Lung (tissue), 12 donors: ENCODE measurements around the gene DNAL1. TPM values are rescaled to one million over a fixed set of nuclear protein-coding genes. Genes with fewer than 3 reads are reported as not detected.
"Not testable (repeated sequence)": the region's sequence is repeated elsewhere in the genome, so short reads cannot be mapped to it uniquely, and the experiment has no call there.

ENCODE experiments used
- ATAC-seq: fragments of 200-7000 bp; cut with Tn5 transposase; one replicate; pipeline ENCODE4 v1.9.1; 2020; ENCODE audit warnings: moderate number of reproducible peaks; ENCODE audit not compliant: insufficient read depth, low FRiP score
- DNase-seq, 3 donors: peaks; one replicate each; pipeline ENCODE4 v3.0.0-alpha.2; 2013 to 2017
- H3K27ac ChIP-seq, 2 donors: one replicate each; pipeline ENCODE4 v1.5.1; 2013; ENCODE audit warnings: mild to moderate bottlenecking in 2 of 2, moderate library complexity in 2 of 2, control low read depth in 1 of 2, inconsistent platforms in 1 of 2, low read depth in 1 of 2, low read length in 1 of 2
- H3K27me3 ChIP-seq, 3 donors: one replicate each; pipeline ENCODE4 v1.5.1; 2013; ENCODE audit warnings: low read length in 2 of 3; ENCODE audit not compliant: control insufficient read depth in 3 of 3, insufficient read depth in 3 of 3
- H3K36me3 ChIP-seq, 4 donors: one replicate each; pipeline ENCODE4 v1.5.1; 2013; ENCODE audit warnings: low read length in 4 of 4, mild to moderate bottlenecking in 1 of 4, moderate library complexity in 1 of 4; ENCODE audit not compliant: control insufficient read depth in 4 of 4, insufficient read depth in 4 of 4
- H3K4me1 ChIP-seq, 5 donors: one replicate each; pipeline ENCODE4 v1.5.1; 2013; ENCODE audit warnings: low read length in 5 of 5, mild to moderate bottlenecking in 2 of 5, moderate library complexity in 1 of 5; ENCODE audit not compliant: control insufficient read depth in 5 of 5, insufficient read depth in 5 of 5
- H3K4me3 ChIP-seq: one replicate; pipeline ENCODE4 v1.5.1; 2013; ENCODE audit warnings: mild to moderate bottlenecking, control low read depth, moderate library complexity
- H3K9ac ChIP-seq, 2 donors: one replicate each; pipeline ENCODE4 v1.5.1; 2013; ENCODE audit warnings: low read length in 2 of 2, control low read depth in 1 of 2; ENCODE audit not compliant: insufficient read depth in 1 of 2
- H3K9me3 ChIP-seq, 4 donors: one replicate each; pipeline ENCODE4 v1.5.1; 2013; ENCODE audit warnings: low read length in 3 of 4, mild to moderate bottlenecking in 1 of 4, moderate library complexity in 1 of 4; ENCODE audit not compliant: control insufficient read depth in 4 of 4, insufficient read depth in 3 of 4
- WGBS, 2 donors: extraction: QIAGEN DNeasy Blood & Tissue Kit; methylation state at CpG; one replicate each; pipeline ENCODE4 v1.1.7; 2013; 5-methylcytosine and 5-hydroxymethylcytosine counted together
- polyA plus RNA-seq, 2 donors: library from polyadenylated mRNA; stranded (reverse); fragments of 200-250 nt; gene quantifications; one replicate each; pipeline ENCODE4 v1.2.1, GENCODE V29; 2013
- total RNA-seq, 2 donors: library from RNA; depleted of rRNA in 1 of 2; stranded (reverse); fragments of >200 nt in 1 of 2; gene quantifications; one replicate each; pipeline ENCODE4 v1.2.1, GENCODE V29; 2014 to 2021
- TF ChIP-seq, protein P1 (sequence below): IDR thresholded peaks from 2 replicates; pipeline ENCODE4 v1.5.1; 2012; ENCODE audit warnings: mild to moderate bottlenecking; ENCODE audit errors: control extremely low read depth, extremely low read depth
- donor health status: control.
- donor health status: control.
- donor health status: Bipolar disorder and iron deficiency.
- donor health status: healthy.
- donor health status: DM: yes; HTN: yes; CAD: no.

DNAL1 gene
- total and polyA plus RNA-seq, 4 donors, result 5.7 to 25.5 (median 16.6) TPM

DNA sequence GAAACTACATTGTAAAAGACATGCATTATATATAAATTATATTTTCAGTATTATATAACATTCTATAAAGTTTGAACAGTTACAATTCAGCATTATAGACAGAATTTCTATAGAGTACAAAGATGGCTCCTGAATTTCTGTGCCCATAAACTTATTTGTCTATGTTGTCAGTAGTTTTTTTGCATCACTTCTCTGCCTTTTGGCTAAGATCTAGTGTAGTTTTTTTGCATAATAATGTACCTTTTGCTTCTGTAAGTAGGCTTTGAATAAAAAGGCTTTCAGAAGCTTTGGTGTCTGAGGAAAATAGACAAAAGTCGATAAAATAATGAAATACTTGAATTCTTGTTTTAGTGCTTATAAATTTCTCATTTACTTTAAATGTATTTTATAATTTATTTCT is 11.1 kb downstream of the DNAL1 start:
- ATAC-seq, result no peak
- Histone ChIP-seq H3K4me1 (no peaks in the 10 kb centered on the region), H3K36me3 (peaks cover 0 to 11% (median 5%) of the 10 kb centered on the region in 4 donors), H3K9me3 (no peaks in the 10 kb centered on the region), H3K9ac (no peak overlapping the region), H3K27ac (no peak overlapping the region), H3K4me3 (no peak overlapping the region), H3K27me3 (no peaks in the 10 kb centered on the region)
- TF ChIP-seq, protein P1, sequence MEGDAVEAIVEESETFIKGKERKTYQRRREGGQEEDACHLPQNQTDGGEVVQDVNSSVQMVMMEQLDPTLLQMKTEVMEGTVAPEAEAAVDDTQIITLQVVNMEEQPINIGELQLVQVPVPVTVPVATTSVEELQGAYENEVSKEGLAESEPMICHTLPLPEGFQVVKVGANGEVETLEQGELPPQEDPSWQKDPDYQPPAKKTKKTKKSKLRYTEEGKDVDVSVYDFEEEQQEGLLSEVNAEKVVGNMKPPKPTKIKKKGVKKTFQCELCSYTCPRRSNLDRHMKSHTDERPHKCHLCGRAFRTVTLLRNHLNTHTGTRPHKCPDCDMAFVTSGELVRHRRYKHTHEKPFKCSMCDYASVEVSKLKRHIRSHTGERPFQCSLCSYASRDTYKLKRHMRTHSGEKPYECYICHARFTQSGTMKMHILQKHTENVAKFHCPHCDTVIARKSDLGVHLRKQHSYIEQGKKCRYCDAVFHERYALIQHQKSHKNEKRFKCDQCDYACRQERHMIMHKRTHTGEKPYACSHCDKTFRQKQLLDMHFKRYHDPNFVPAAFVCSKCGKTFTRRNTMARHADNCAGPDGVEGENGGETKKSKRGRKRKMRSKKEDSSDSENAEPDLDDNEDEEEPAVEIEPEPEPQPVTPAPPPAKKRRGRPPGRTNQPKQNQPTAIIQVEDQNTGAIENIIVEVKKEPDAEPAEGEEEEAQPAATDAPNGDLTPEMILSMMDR, result no peak
- DNase-seq, result no peak
- WGBS, 2 donors, result 98% methylated on average over 1 of the region's 1 CpG

DNA sequence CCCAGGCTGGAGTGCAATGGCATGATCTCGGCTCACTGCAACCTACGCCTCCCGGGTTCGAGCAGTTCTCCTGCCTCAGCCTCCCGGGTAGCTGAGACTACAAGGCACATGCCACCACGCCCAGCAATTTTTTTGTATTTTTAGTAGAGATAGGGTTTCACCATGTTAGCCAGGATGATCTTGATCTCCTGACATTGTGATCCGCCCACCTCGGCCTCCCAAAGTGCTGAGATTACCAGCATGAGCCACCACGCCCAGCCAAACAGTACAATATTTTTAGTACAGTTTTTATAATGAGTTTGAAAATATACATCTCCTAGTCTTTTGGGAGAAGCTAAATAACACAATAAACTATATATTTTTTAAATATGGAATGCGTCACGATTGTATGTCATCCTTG is 14.4 kb downstream of the DNAL1 start:
- not testable (repeated sequence) for H3K27ac ChIP-seq, DNase-seq, H3K27me3 ChIP-seq, H3K9me3 ChIP-seq, H3K4me1 ChIP-seq, H3K36me3 ChIP-seq, ATAC-seq, H3K4me3 ChIP-seq, H3K9ac ChIP-seq
- 96 to 99% methylated on average over 11 of the region's 11 CpGs for WGBS, 2 donors

GRCh38 chr14:73660511-73660910 is 15.7 kb downstream of the DNAL1 start:
- H3K36me3 ChIP-seq, result peaks cover 2 to 9% (median 7%) of the 10 kb centered on the region in 4 donors
- no peaks in the 10 kb centered on the region for H3K4me1 ChIP-seq
- WGBS, 2 donors, result 92 to 95% methylated on average over 2 of the region's 2 CpGs
- no peak overlapping the region for H3K27ac ChIP-seq
- ATAC-seq (no peak), DNase-seq (no peak)
- no peak overlapping the region for H3K4me3 ChIP-seq
- TF ChIP-seq, protein P1, result no peak
- no peaks in the 10 kb centered on the region for H3K9me3 ChIP-seq
- H3K27me3 ChIP-seq, result no peaks in the 10 kb centered on the region
- H3K9ac ChIP-seq, result no peak overlapping the region

GRCh38 chr14:73661872-73662271 is 17.1 kb downstream of the DNAL1 start:
- Histone ChIP-seq H3K9ac (no peak overlapping the region), H3K27ac (no peak overlapping the region), H3K27me3 (no peaks in the 10 kb centered on the region), H3K9me3 (no peaks in the 10 kb centered on the region), H3K4me1 (no peaks in the 10 kb centered on the region), H3K4me3 (no peak overlapping the region), H3K36me3 (peaks cover 2 to 9% (median 7%) of the 10 kb centered on the region in 4 donors)
- no peak for ATAC-seq
- TF ChIP-seq, protein P1, result no peak
- no peak for DNase-seq
- 78 to 87% methylated on average over 2 of the region's 2 CpGs for WGBS, 2 donors
